Measurements from ENCODE around the gene VWA5B2. TPM values are rescaled to one million over a fixed set of nuclear protein-coding genes. Genes with fewer than 3 reads are reported as not detected.

VWA5B2 gene
- total RNA-seq, 1 experiment from 2014 or later: 1.4 TPM

DNA sequence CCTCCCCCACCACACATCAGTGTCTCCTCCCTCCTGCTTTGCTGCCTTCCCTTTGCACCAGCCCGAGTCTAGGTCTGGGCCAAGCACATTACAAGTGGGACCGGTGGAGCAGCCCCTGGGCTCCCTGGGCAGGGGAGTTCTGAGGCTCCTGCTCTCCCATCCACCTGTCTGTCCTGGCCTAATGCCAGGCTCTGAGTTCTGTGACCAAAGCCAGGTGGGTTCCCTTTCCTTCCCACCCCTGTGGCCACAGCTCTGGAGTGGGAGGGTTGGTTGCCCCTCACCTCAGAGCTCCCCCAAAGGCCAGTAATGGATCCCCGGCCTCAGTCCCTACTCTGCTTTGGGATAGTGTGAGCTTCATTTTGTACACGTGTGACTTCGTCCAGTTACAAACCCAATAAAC lies 45.7 kb upstream of the VWA5B2 start:
- Histone ChIP-seq H3K9me3 (ENCODE audit: low read length) (no peaks in the 10 kb centered on the region), H3K9ac (ENCODE audit: low read length) (no peak overlapping the region), H3K79me2 (ENCODE audit: low read length) (peaks cover 39% of the 10 kb centered on the region), H3K4me3 (ENCODE audit: low read length) (no peak overlapping the region), H3K27ac (ENCODE audit: low read length) (no peak overlapping the region), H3K36me3 (ENCODE audit: low read depth, low read length) (peaks cover 68% of the 10 kb centered on the region), H3K9me2 (replicated peaks; ENCODE audit: low read length) (no peaks in the 10 kb centered on the region), H3K4me2 (ENCODE audit: low read length) (no peak overlapping the region), H2AFZ (ENCODE audit: low read length) (no peak overlapping the region), H3K27me3 (ENCODE audit: low read length) (no peaks in the 10 kb centered on the region), H4K20me1 (ENCODE audit: low read length) (peaks cover 14% of the 10 kb centered on the region), H3K4me1 (ENCODE audit: insufficient read depth, low read length) (peaks cover 25% of the 10 kb centered on the region), H3F3A (ENCODE audit: low read length, unreplicated experiment) (peaks cover 7% of the 10 kb centered on the region)
- no TSS peak for BruUV-seq (replicated peaks)
- ATAC-seq (no peak), DNase-seq (no peak)
- intact Hi-C loops (cut with micrococcal nuclease): no loop called here
- TF ChIP-seq CTCF (conservative IDR thresholded peaks at IDR 0.05; ENCODE audit: low read depth, low read length): no peak
- TF ChIP-seq EZH2phosphoT487 (IDR thresholded peaks at IDR 0.05; ENCODE audit: borderline replicate concordance, low read length): no peak
- no peak for TF ChIP-seq EZH2 (IDR thresholded peaks at IDR 0.05; ENCODE audit: low read length, unreplicated experiment)
- ChIA-PET CTCF (no interaction called here), POLR2A (ENCODE audit: unreplicated experiment) (no interaction called here)

DNA sequence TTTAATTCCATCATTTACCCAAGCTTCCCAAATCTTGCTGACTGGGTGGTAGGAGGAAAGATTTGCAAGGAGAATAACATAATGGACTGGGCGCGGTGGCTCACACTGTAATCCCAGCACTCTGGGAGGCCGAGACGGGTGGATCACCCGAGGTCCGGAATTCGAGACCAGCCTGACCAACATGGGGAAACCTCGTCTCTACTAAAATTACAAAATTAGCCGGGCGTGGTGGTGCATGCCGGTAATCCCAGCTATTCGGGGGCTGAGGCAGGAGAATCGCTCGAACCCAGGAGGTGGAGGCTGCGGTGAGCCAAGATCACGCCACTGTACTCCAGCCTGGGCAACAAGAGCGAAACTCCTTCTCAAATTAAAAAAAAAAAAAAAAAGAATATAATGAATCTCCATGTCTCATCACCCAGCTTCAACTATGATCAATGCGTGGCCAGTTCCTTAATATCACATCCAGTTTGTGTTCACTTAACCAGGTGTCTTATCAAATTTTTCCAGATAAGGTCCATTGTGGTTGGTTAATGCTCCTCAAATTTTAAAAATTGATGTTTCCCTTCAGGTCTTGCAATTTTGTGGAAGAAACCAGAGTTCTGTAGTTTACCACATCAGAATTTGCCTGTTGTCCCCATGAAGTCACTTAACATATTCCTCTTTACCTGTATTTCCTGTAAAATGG lies 44.7 kb upstream of the VWA5B2 start:
- Histone ChIP-seq H3F3A (ENCODE audit: low read length, unreplicated experiment) (peaks cover 7% of the 10 kb centered on the region), H4K20me1 (ENCODE audit: low read length) (peaks cover 14% of the 10 kb centered on the region), H3K4me2 (ENCODE audit: low read length) (peak overlapping the region; percentile 67; the same call in 1 of the 2 replicates), H3K36me3 (ENCODE audit: low read depth, low read length) (peaks cover 68% of the 10 kb centered on the region), H3K9me3 (ENCODE audit: low read length) (no peaks in the 10 kb centered on the region), H3K79me2 (ENCODE audit: low read length) (peaks cover 37% of the 10 kb centered on the region), H3K4me3 (ENCODE audit: low read length) (no peak overlapping the region), H3K9ac (ENCODE audit: low read length) (peak overlapping the region; percentile 74), H2AFZ (ENCODE audit: low read length) (no peak overlapping the region), H3K4me1 (ENCODE audit: insufficient read depth, low read length) (peaks cover 17% of the 10 kb centered on the region), H3K27ac (ENCODE audit: low read length) (peak overlapping the region; percentile 78), H3K9me2 (replicated peaks; ENCODE audit: low read length) (no peaks in the 10 kb centered on the region), H3K27me3 (ENCODE audit: low read length) (no peaks in the 10 kb centered on the region)
- no TSS peak for BruUV-seq (replicated peaks)
- intact Hi-C loops (cut with micrococcal nuclease): loop anchor here (5.0 kb wide), 2 partner anchors 37 to 48 kb away; no protein-coding TSS in a partner anchor
- TF ChIP-seq EZH2 (IDR thresholded peaks at IDR 0.05; ENCODE audit: low read length, unreplicated experiment) (no peak), CTCF (conservative IDR thresholded peaks at IDR 0.05; ENCODE audit: low read depth, low read length) (no peak), EZH2phosphoT487 (IDR thresholded peaks at IDR 0.05; ENCODE audit: borderline replicate concordance, low read length) (no peak)
- ChIA-PET CTCF (interaction anchor here (0.6 kb wide), 1 partner anchor 289 kb away, joined by 5 read pairs; no protein-coding TSS in a partner anchor), POLR2A (ENCODE audit: unreplicated experiment) (no interaction called here)
- ATAC-seq (no peak), DNase-seq (no peak)

Data from PC-3 (cell line).